Cortex of kidney (tissue), 1 donor: Measurements from ENCODE around the gene PIK3R2.
"Not testable (repeated sequence)": the region's sequence is repeated elsewhere in the genome, so short reads cannot be mapped to it uniquely, and the experiment has no call there.

Experiments
- DNase-seq: peaks from one replicate; lab custom pipeline; 2025; lab: John Stamatoyannopoulos, UW

Gene PIK3R2

DNA sequence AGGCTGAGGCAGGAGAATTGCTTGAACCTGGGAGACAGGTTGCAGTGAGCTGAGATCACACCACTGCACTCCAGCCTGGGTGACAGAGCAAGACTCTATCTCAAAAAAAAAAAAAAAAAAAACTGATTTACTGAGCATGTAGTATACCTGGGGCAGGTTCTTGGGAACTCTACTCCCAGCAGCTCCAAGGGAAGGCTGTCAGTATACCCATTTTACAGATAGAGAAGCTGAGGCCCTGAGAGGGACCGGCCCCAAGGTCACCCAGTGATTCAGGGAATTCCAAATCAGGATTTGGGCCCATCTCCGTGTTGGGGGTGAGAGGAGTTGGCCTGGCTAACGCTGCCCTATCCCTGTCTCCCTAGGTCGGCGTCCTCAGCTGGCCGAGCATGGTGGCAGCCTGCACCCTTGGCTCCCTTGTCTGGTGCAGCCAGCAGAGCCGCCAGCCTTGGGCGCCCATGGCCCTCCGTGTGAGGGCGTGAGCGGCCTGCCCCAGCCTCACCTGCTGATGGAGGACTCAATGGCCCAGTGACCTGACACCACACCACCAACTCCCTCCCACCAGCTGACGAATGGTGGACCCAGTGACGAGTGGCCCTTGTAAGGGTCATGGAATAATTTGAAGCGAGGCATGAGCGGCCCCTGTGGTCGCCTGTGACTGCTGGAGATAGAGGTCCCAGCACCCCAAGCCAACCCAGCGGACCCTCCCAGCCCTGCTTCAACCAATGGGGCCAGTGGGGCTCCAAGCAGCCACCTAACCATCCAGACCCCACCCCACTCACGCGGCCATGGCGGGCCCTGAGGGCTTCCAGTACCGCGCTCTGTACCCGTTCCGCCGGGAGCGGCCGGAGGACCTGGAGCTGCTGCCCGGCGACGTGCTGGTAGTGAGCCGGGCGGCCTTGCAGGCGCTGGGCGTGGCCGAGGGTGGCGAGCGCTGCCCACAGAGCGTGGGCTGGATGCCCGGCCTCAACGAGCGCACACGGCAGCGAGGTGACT lies 2.4 kb downstream of the PIK3R2 start:
- no peak for DNase-seq

DNA sequence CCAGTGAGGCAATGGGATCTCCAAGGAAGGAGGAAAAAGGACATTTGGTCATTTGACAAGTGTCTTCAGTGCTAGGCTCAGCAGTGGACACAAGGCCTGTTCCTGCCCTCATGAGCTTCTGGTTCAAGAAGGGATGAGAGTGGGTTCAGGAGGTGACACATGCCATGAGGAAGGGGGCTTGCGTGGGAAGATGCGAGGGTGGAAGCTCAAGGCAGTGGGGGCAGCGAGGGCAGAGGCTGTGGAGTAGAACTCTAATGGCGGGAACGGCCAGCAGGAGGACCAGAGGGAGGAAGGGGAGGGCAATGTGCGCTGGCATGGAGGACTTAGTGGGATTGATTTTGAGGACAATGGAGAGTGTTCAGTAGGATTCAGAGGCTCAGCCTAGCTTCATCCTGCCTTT lies 3.3 kb downstream of the PIK3R2 start:
- no peak for DNase-seq

DNA sequence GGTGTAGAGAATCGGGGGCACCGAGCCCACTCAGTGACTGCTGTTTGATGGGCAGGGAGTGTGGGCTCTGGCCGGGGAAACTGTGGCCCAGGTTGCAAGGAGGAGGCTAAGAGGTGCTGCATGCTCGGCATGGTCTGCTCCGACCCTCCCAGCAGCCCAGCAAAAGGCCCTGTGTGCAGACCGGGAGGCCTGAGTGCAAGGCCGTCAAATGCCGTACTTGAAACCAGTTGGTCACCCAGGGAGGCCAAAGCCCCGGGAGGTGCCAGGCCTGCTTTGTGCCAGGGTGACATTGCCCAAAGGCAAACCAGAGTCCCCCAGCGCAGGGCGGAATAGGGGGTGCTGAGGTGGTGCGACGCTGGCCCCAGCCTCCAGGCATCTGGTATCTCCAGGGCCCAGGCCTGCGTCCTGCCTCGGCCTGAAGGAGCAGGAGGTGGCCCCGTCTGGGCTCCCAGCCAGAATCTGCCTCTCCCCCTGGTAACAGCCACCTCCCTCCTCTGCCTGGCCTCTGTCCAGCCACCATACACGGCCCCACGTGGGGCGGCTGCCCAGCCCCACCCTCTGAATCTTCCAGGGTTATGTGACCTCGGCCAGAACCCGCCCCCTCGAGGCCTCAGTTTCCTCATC lies 4.0 kb downstream of the PIK3R2 start:
- no peak for DNase-seq

DNA sequence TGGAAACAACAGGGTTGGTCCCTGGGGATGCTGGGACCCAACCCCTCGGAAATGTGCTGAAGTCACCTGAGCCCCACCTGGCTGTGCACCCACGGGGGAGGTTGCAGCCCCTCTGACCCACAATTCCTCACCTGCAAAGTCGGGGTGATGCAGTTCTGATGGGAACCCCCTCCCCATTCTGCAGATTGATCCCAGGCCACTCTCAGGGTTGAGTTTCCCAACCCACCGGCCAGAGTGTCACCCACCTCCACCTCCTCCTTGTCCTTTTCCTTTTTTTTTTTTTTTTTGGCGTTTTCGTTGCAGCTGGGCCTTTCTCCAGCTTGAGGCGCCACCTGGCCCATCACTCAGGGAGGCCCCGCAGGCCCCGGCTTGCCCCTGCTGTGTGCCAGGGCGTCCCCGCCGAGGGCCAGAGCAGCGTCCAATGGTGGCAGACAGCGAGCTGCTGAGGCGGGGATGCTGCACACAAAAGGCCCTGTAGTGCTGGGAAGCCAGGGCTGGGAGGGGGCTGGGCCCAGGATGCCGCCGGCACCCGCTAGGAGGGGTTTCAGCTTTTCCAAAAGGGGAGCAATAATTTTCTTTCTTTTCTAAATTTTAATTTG lies 4.6 kb downstream of the PIK3R2 start:
- DNase-seq, result no peak

DNA sequence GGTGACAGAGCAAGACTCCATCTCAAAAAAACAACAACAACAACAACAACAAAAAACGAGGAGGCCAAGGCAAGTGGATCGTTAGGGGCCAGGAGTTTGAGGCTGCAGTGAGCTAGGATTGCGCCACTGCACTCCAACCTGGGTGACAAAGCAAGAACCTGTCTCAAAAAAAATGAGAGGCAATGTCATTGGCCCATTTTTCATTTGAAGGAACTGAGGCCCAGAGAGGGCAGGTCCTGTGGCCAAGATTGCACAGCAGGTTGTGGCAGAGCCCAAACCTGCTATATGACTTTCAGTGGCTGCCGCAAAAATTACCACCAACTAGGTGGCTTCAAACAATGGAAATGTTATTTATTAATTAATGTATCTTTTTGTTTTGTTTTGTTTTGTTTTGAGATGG lies 5.5 kb downstream of the PIK3R2 start:
- no peak for DNase-seq

DNA sequence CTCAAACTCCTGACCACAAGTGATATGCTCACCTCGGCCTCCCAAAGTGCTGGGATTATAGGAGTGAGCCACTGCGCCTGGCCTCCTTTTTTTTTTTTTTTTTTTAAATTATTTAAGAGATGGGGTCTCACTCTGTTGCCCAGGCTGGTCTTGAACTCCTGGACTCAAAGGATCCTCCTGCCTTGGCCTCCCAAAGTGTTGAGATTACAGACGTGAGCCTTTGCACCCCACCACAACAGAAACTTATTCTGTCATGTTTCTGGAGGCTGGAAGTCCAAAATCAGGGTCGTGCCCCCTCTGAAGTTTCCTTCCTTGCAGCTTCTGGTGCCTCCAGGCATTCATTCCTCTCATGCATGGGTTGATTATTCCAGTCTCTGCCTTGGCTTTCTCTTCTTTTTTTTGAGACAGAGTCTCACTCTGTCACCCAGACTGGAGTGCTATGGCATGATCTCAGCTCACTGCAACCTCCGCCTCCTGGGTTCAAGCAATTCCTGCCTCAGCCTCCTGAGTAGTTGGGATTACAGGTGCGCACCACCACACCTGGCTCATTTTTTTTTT lies 6.2 kb downstream of the PIK3R2 start:
- not testable (repeated sequence) for DNase-seq

GRCh38 chr19:18159810-18160209 lies 6.8 kb downstream of the PIK3R2 start:
- DNase-seq, result no peak

- DNase-seq, result no peak
Measured at GRCh38 chr19:18160493-18160970, 7.6 kb downstream of the PIK3R2 start.

DNA sequence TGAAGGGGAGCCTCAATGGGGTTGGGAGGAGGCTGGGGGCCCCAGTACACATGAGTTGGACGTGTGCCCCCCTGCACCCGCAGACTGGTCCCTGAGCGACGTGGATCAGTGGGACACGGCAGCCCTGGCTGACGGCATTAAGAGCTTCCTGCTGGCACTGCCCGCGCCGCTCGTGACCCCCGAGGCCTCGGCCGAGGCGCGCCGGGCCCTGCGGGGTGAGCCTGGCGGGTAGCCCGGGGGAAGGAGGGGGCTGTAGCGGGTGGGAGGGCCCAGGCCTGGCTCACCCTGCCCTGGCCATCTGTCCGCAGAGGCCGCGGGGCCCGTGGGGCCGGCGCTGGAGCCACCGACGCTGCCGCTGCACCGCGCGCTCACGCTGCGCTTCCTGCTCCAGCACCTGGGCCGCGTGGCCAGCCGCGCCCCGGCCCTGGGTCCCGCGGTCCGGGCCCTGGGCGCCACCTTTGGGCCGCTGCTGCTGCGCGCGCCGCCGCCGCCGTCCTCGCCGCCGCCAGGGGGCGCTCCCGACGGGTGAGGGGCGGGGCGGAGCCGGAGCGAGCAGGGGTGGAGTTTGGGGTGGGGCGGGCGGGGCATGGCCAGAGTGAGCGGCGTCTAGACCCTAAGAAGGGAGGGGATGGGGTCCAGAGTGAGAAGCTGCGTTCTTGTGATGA lies 8.1 kb downstream of the PIK3R2 start:
- no peak for DNase-seq

- DNase-seq, result no peak
Measured at GRCh38 chr19:18161636-18162002, 8.7 kb downstream of the PIK3R2 start.

DNA sequence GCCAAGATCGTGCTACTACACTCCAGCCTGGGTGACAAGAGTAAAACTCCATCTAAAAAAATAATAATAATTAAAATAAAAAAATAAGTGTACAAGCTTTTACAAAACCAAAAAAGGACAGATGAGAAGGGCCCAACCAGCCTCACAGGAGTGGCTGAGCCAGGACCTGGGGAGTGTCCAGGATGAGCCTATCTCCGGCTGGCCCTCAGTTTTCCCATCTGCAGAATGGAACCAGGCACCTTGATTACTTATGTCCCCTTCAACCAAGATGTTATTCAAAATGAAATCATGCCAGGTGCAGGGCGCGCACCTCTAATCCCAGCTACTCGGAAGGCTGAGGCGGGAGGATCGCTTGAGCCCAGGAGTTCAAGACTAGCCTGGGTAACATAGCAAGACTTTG lies 11.1 kb downstream of the PIK3R2 start:
- DNase-seq, result no peak

- DNase-seq, result no peak
Measured at GRCh38 chr19:18165794-18166544, 13.0 kb downstream of the PIK3R2 start.

GRCh38 chr19:18167011-18167410 lies 14.0 kb downstream of the PIK3R2 start:
- no peak for DNase-seq

DNA sequence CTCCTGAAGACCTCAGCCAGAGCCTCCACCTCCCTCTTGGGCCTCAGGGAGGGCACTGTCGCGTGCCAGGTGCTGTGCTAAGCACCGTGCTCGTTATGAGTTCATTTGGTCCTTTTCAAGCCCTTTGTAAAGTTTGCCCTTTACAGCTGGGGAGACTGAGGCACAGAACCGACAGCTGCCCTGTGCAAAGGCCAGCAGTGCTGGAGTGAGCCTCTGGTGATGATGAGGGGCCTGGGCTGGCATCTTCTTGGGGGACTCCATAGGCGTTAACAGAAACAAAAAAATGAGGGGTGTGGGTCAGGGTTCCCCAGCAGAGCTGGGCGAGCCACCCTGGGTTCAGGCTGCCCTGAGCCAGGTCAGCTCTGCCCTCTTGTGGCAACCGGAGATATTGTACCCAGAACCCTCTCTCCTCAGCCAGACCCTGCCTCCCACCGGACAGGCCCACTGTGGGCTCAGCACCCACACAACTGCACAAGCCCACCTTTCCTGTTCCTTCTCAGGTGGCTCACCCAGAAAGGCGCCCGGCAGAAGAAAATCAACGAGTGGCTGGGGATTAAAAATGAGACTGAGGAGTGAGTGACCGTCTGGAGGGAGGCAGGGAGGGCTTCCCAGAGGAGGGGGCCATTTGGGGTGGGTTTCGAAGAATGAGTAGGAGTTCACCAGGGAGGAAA lies 15.1 kb downstream of the PIK3R2 start:
- no peak for DNase-seq

DNA sequence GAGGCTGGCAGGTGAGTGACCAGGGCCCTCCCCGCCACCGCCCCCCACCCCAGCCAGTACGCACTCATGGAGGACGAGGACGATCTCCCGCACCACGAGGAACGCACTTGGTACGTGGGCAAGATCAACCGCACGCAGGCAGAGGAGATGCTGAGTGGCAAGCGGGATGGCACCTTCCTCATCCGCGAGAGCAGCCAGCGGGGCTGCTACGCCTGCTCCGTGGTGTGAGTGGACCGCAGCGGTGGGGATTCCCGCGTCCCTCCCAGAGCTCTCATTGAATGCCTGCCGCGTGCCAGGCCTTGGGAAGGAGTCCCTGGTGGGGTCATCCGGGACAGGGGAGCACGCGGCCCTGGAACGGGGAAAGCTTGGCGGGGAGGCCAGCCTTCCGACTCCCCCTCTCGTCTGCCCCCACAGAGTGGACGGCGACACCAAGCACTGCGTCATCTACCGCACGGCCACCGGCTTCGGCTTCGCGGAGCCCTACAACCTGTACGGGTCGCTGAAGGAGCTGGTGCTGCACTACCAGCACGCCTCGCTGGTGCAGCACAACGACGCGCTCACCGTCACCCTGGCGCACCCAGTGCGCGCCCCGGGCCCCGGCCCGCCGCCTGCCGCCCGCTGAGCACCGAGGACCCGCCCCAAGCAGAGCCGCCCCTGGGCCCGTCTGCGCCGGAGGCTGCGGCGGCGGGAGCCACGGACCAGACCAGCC lies 15.9 kb downstream of the PIK3R2 start:
- DNase-seq, result no peak

- no peak for DNase-seq
Measured at GRCh38 chr19:18170714-18171255, 17.8 kb downstream of the PIK3R2 start.

- no peak for DNase-seq
Measured at GRCh38 chr19:18171605-18172327, 18.8 kb downstream of the PIK3R2 start.

GRCh38 chr19:18172331-18173053 lies 19.5 kb downstream of the PIK3R2 start:
- no peak for DNase-seq
